VCaP (cell line): ENCODE measurements around the gene PDIA2.
"Not testable (repeated sequence)": the region's sequence is repeated elsewhere in the genome, so short reads cannot be mapped to it uniquely, and the experiment has no call there.

ENCODE experiments used
- H3K27ac ChIP-seq: fragments of 450-650 bp; 2 replicates; pipeline ENCODE4 v1.5.1; 2017
- CTCF ChIP-seq: fragments of 450-650 bp; conservative IDR thresholded peaks from 2 replicates; pipeline ENCODE4 v1.5.1; 2017; ENCODE audit warnings: mild to moderate bottlenecking, moderate library complexity

Gene PDIA2

GRCh38 chr16:322476-323143, 39.6 kb downstream of the PDIA2 start:
- no peak for TF ChIP-seq CTCF

GRCh38 chr16:324201-324450, 41.2 kb downstream of the PDIA2 start:
- no peak for TF ChIP-seq CTCF

More at GRCh38 chr16:322476-323143, 39.6 kb downstream of the PDIA2 start:
- no peak overlapping the region for H3K27ac ChIP-seq

GRCh38 chr16:324451-325334, 41.7 kb downstream of the PDIA2 start:
- no peak for TF ChIP-seq CTCF
- H3K27ac ChIP-seq: no peak overlapping the region

More at GRCh38 chr16:324201-324450, 41.2 kb downstream of the PDIA2 start:
- no peak overlapping the region for H3K27ac ChIP-seq

GRCh38 chr16:325375-326145, 42.6 kb downstream of the PDIA2 start:
- no peak for TF ChIP-seq CTCF
- H3K27ac ChIP-seq: no peak overlapping the region

- no peak for TF ChIP-seq CTCF
- no peak overlapping the region for H3K27ac ChIP-seq
These were observed 47.8 kb downstream of the PDIA2 start for GRCh38 chr16:330741-331140.

GRCh38 chr16:331181-331814, 48.3 kb downstream of the PDIA2 start:
- not testable (repeated sequence) for H3K27ac ChIP-seq

- no peak overlapping the region for H3K27ac ChIP-seq
- no peak for TF ChIP-seq CTCF
These were observed 50.6 kb downstream of the PDIA2 start for GRCh38 chr16:333406-334094.

GRCh38 chr16:334164-334832, 51.3 kb downstream of the PDIA2 start:
- H3K27ac ChIP-seq: not testable (repeated sequence)

- not testable (repeated sequence) for H3K27ac ChIP-seq
These were observed 52.1 kb downstream of the PDIA2 start for GRCh38 chr16:334861-335632.
